ENCODE results near the gene ANKRD33B. TPM values are rescaled to one million over a fixed set of nuclear protein-coding genes. Genes with fewer than 3 reads are reported as not detected.

ANKRD33B gene
- total RNA-seq, 1 experiment from 2014 or later, result 10.9 TPM

GRCh38 chr5:10674096-10674495, 110.2 kb downstream of the ANKRD33B start:
- Histone ChIP-seq H3K9me2 (ENCODE audit: insufficient read depth) (no peaks in the 10 kb centered on the region), H4K20me1 (ENCODE audit: insufficient read depth) (no peaks in the 10 kb centered on the region), H3K4me1 (ENCODE audit: control insufficient read depth in 1 of 2, insufficient read depth in 2 of 2, low read length in 2 of 2) (peaks cover 0 to 2% of the 10 kb centered on the region in 2 experiments; a peak in 1 of 4 replicates), H2AFZ (ENCODE audit: low read depth, low read length, poor library complexity, severe bottlenecking) (no peak overlapping the region), H3K9me3 (ENCODE audit: control insufficient read depth in 1 of 2, insufficient read depth in 1 of 2, low read depth in 1 of 2, low read length in 2 of 2) (no peaks in the 10 kb centered on the region), H3K36me3 (ENCODE audit: control insufficient read depth in 1 of 2, insufficient read depth in 2 of 2, low read length in 2 of 2) (no peaks in the 10 kb centered on the region), H3K27me3 (ENCODE audit: insufficient read depth, low read length) (no peaks in the 10 kb centered on the region), H3K79me2 (ENCODE audit: insufficient read depth, low read length) (no peaks in the 10 kb centered on the region), H3K27ac (ENCODE audit: low read depth, low read length) (no peak overlapping the region), H3K4me3 (replicated peaks in 1 of 2; ENCODE audit: low read depth in 1 of 2, low read length in 2 of 2) (no peak overlapping the region), H3K9ac (ENCODE audit: low read length) (no peak overlapping the region), H3K4me2 (ENCODE audit: low read length) (no peak overlapping the region)
- no TSS peak for BruUV-seq (replicated peaks)
- CTCF ChIA-PET, result no interaction called here
- intact Hi-C loops (cut with micrococcal nuclease), result no loop called here
- POLR2A ChIA-PET, result no interaction called here
- DNase-seq (ENCODE audit: low read depth, low spot score) (no peak), ATAC-seq (no peak)
- TF ChIP-seq MAX (IDR thresholded peaks at IDR 0.05) (no peak), SP1 (IDR thresholded peaks at IDR 0.05; ENCODE audit: low read depth) (no peak), EGR1 (IDR thresholded peaks at IDR 0.05; ENCODE audit: low read depth) (no peak)
- RAD21 ChIA-PET (ENCODE audit: low non-redundant PET in 1 of 2, low total read pairs in 2 of 2, uncharacterized antibody in 2 of 2, unreplicated experiment in 2 of 2), result no interaction called here

GRCh38 chr5:10674582-10674981, 110.7 kb downstream of the ANKRD33B start:
- H3K4me2 ChIP-seq (ENCODE audit: low read length), result no peak overlapping the region
- CTCF ChIA-PET, result no interaction called here
- no peaks in the 10 kb centered on the region for H3K9me2 ChIP-seq (ENCODE audit: insufficient read depth)
- H3K27me3 ChIP-seq (ENCODE audit: insufficient read depth, low read length), result no peaks in the 10 kb centered on the region
- no peaks in the 10 kb centered on the region; a peak in 1 of 4 replicates for H3K36me3 ChIP-seq (ENCODE audit: control insufficient read depth in 1 of 2, insufficient read depth in 2 of 2, low read length in 2 of 2)
- H2AFZ ChIP-seq (ENCODE audit: low read depth, low read length, poor library complexity, severe bottlenecking), result no peak overlapping the region
- TF ChIP-seq JUND (IDR thresholded peaks at IDR 0.05), result no peak
- no peak overlapping the region for H3K9ac ChIP-seq (ENCODE audit: low read length)
- no peaks in the 10 kb centered on the region for H3K9me3 ChIP-seq (ENCODE audit: control insufficient read depth in 1 of 2, insufficient read depth in 1 of 2, low read depth in 1 of 2, low read length in 2 of 2)
- BruUV-seq (replicated peaks), result no TSS peak
- no peak for DNase-seq (ENCODE audit: low read depth, low spot score)
- POLR2A ChIA-PET, result no interaction called here
- no peak overlapping the region for H3K4me3 ChIP-seq (replicated peaks in 1 of 2; ENCODE audit: low read depth in 1 of 2, low read length in 2 of 2)
- no peaks in the 10 kb centered on the region for H3K4me1 ChIP-seq (ENCODE audit: control insufficient read depth in 1 of 2, insufficient read depth in 2 of 2, low read length in 2 of 2)
- no peaks in the 10 kb centered on the region for H4K20me1 ChIP-seq (ENCODE audit: insufficient read depth)
- no peak overlapping the region for H3K27ac ChIP-seq (ENCODE audit: low read depth, low read length)
- ATAC-seq, result no peak
- RAD21 ChIA-PET (ENCODE audit: low non-redundant PET in 1 of 2, low total read pairs in 2 of 2, uncharacterized antibody in 2 of 2, unreplicated experiment in 2 of 2), result no interaction called here
- intact Hi-C loops (cut with micrococcal nuclease), result no loop called here
- H3K79me2 ChIP-seq (ENCODE audit: insufficient read depth, low read length), result no peaks in the 10 kb centered on the region

Data from HCT116 (cell line).